ENCODE data around the gene MINDY4. TPM values are rescaled to one million over a fixed set of nuclear protein-coding genes. Genes with fewer than 3 reads are reported as not detected.

MINDY4 gene
- total and polyA plus RNA-seq, 8 donors = 1.6 to 22.8 (median 6.4) TPM; not detected in 1

DNA sequence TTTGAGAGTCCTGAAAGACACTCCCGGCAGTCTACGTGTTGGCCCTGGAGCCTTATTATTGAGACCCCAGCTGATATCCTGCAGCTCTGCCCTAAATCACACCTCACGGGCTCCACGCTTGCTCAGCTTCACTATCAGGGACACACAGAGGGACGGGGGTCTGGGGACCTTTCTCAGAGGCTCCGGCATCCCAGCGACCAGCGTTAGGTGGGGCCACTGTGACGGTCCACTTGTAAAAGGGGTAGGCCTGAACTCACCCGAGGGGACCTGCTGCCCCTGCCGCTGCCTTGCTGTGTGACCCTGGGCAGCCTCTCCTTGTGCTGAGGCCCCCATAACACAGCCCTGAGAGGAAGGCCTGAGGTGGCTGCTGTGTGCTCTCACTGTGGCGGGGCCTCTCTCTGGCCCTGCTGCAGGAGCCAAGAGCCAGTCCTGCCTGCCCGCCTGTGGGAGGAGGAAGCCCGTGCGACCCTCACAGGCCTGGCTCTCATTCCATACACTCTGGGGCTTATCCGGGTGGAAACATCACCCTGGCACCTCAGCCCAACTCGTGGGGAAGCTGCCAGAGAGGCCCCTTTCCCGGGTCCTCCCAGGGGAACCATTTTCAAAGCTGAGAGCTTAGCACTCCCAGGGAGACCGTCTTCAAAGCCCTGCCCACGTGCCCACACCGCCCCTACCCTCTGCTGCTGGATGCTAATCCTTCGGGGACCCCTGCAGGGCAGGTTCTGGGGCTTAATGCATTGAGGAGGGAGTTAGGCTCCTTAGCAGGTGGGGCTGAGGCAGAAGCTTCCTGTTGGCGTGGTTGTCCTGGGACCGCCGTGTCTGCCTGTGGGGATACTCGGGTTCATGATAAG is 162.1 kb downstream of the MINDY4 start:
- no peaks in the 10 kb centered on the region for H3K36me3 ChIP-seq
- peaks cover 0 to 9% (median 1%) of the 10 kb centered on the region in 4 donors for H3K4me1 ChIP-seq
- no peak overlapping the region for H3K27ac ChIP-seq
- intact Hi-C loops (cut with DNase I; ENCODE audit: low total_unique reads) = no loop called here
- H3K27me3 ChIP-seq = peaks cover 0 to 2% (median 2%) of the 10 kb centered on the region in 3 donors
- H3K4me3 ChIP-seq = no peak overlapping the region
- H3K9me3 ChIP-seq = no peaks in the 10 kb centered on the region
- no peak for TF ChIP-seq EP300 (IDR thresholded peaks at IDR 0.05)
- TF ChIP-seq POLR2A (IDR thresholded peaks at IDR 0.05) = no peak
- no peak for TF ChIP-seq POLR2AphosphoS5 (IDR thresholded peaks at IDR 0.05)
- TF ChIP-seq, protein P1, sequence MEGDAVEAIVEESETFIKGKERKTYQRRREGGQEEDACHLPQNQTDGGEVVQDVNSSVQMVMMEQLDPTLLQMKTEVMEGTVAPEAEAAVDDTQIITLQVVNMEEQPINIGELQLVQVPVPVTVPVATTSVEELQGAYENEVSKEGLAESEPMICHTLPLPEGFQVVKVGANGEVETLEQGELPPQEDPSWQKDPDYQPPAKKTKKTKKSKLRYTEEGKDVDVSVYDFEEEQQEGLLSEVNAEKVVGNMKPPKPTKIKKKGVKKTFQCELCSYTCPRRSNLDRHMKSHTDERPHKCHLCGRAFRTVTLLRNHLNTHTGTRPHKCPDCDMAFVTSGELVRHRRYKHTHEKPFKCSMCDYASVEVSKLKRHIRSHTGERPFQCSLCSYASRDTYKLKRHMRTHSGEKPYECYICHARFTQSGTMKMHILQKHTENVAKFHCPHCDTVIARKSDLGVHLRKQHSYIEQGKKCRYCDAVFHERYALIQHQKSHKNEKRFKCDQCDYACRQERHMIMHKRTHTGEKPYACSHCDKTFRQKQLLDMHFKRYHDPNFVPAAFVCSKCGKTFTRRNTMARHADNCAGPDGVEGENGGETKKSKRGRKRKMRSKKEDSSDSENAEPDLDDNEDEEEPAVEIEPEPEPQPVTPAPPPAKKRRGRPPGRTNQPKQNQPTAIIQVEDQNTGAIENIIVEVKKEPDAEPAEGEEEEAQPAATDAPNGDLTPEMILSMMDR (IDR thresholded peaks at IDR 0.05) = no peak
- no peak for DNase-seq
- 75 to 88% (median 83%) methylated on average over 10 to 26 of the region's 26 CpGs for WGBS, 5 donors

DNA sequence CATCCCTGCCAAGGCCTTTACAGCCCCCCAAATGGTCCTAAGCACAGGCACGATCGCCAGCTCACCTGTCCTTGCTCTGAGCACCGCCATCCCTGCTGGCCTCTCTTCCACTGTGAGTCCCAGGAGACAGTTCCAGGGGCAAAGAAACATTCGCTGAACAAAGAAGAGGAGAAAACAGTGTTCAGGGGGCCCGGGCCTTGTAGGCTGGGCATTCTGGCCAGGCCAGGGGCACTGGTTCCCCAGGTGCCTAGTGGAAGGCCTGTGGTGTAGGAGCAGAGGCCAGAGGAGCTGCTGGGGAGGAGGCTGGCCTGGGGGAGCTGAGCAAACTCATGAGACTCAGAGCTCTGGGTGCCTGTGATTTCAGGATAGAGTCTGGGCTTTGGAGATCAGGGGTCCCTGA is 163.0 kb downstream of the MINDY4 start:
- peaks cover 0 to 8% (median 6%) of the 10 kb centered on the region in 3 donors for H3K27me3 ChIP-seq
- peaks cover 0 to 15% (median 7%) of the 10 kb centered on the region in 4 donors for H3K4me1 ChIP-seq
- no peak overlapping the region for H3K27ac ChIP-seq
- DNase-seq = no peak
- H3K36me3 ChIP-seq = no peaks in the 10 kb centered on the region
- no peaks in the 10 kb centered on the region for H3K9me3 ChIP-seq
- intact Hi-C loops (cut with DNase I; ENCODE audit: low total_unique reads) = no loop called here
- TF ChIP-seq EP300 (IDR thresholded peaks at IDR 0.05) = no peak
- no peak for TF ChIP-seq POLR2AphosphoS5 (IDR thresholded peaks at IDR 0.05)
- TF ChIP-seq, protein P1 (IDR thresholded peaks at IDR 0.05) = no peak
- no peak for TF ChIP-seq POLR2A (IDR thresholded peaks at IDR 0.05)
- H3K4me3 ChIP-seq = no peak overlapping the region
- WGBS, 5 donors = 75 to 88% (median 83%) methylated on average over 2 to 5 of the region's 5 CpGs

DNA sequence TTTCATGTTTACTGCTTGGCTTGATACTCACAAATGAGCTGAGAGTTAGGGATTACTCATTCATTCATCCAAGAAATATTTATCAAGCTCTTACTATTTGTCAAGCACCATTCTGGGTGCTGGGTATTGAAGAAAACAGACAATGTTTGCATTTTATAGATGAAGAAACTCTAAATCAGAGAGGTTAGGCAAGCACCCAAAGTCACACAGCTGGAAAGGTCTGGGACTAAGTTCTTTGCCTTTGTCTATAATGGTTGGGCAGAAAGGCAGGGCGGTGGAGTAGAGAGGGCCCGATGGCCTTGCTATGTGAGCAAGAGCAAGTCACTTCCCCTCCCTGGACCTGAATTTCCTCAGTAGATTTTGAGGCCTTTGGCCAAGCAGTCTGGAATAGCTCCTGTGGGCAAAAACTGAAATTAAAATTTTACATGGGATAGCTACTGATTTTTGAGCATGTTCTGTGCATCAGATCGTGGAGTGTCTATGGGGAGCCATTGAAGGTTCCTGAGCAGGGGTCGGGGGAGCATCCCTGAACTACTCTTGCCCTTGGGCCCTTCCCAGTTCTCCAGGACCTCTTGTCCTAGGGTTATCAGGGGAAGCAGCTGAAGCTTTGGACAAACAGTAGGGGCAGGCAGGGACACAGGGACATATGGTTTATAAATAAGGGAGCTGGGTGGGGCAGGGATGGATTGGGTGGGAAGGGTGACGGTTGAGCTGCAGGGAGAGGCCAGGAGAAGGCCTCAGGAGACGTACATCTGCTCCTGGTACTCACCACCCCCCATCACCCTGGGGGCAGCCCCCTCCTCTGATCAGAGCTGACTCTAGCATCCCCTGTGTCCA is 163.7 kb downstream of the MINDY4 start:
- Histone ChIP-seq H3K36me3 (no peaks in the 10 kb centered on the region), H3K4me1 (peaks cover 0 to 15% (median 7%) of the 10 kb centered on the region in 4 donors), H3K4me3 (no peak overlapping the region), H3K9me3 (no peaks in the 10 kb centered on the region), H3K27me3 (peaks cover 0 to 15% (median 6%) of the 10 kb centered on the region in 3 donors), H3K27ac (no peak overlapping the region)
- intact Hi-C loops (cut with DNase I; ENCODE audit: low total_unique reads) = no loop called here
- DNase-seq = no peak
- TF ChIP-seq EP300 (IDR thresholded peaks at IDR 0.05) (no peak), POLR2A (IDR thresholded peaks at IDR 0.05) (no peak), POLR2AphosphoS5 (IDR thresholded peaks at IDR 0.05) (no peak)
- TF ChIP-seq, protein P1 (IDR thresholded peaks at IDR 0.05) = no peak
- WGBS, 5 donors = 80 to 88% (median 83%) methylated on average over 6 of the region's 6 CpGs

DNA sequence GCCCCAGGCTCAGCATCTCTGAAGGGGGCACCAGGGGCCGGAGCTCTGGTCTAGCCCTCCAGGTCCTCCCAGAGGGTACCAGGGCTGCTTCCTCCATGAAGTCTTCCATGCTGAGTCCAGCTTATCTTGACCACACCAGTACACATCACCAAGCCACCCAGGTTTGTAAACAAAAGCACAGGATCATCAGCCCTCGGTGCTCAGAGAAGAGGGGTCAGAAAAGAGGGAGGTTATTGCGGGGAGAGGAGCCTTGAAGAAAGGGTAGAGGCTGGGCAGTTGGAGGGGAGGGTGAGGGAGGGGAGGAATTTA is 164.3 kb downstream of the MINDY4 start:
- Histone ChIP-seq H3K36me3 (no peaks in the 10 kb centered on the region), H3K4me3 (no peak overlapping the region), H3K9me3 (no peaks in the 10 kb centered on the region), H3K27me3 (peaks cover 0 to 15% (median 6%) of the 10 kb centered on the region in 3 donors), H3K4me1 (peaks cover 0 to 15% (median 7%) of the 10 kb centered on the region in 4 donors), H3K27ac (no peak overlapping the region)
- intact Hi-C loops (cut with DNase I; ENCODE audit: low total_unique reads) = no loop called here
- DNase-seq = no peak
- TF ChIP-seq POLR2A (IDR thresholded peaks at IDR 0.05) (no peak), POLR2AphosphoS5 (IDR thresholded peaks at IDR 0.05) (no peak), EP300 (IDR thresholded peaks at IDR 0.05) (no peak)
- TF ChIP-seq, protein P1 (IDR thresholded peaks at IDR 0.05) = no peak
- WGBS, 5 donors = 70 to 87% (median 82%) methylated on average over 2 to 3 of the region's 3 CpGs
